MM.1S (cell line): ENCODE data around the gene B9D2.

Experiments used
- DNase-seq: peaks from one replicate; pipeline ENCODE4 v3.0.0-alpha.2; 2015
- H2AFZ ChIP-seq: fragments of 300-600 bp; sonication (generic); 2 replicates; pipeline ENCODE4 v1.6.0; 2016; ENCODE audit warnings: antibody characterized with exemption, low read length
- H3F3A ChIP-seq: fragments of 300-600 bp; sonication (generic); 2 replicates; pipeline ENCODE4 v1.6.1; 2016; ENCODE audit warnings: mild to moderate bottlenecking, antibody characterized with exemption, low read length, moderate library complexity, mixed read lengths; ENCODE audit not compliant: insufficient read depth
- H3K27ac ChIP-seq: fragments of 300-600 bp; sonication (generic); 2 replicates; pipeline ENCODE4 v1.5.1; 2016; ENCODE audit warnings: mild to moderate bottlenecking, low read length
- H3K27me3 ChIP-seq: fragments of 300-600 bp; sonication (generic); replicated peaks from 2 replicates; pipeline ENCODE4 v1.6.0; 2016; ENCODE audit warnings: low read length; ENCODE audit not compliant: insufficient read depth
- H3K36me3 ChIP-seq: fragments of 300-600 bp; sonication (generic); replicated peaks from 2 replicates; pipeline ENCODE4 v1.6.1; 2016; ENCODE audit warnings: mild to moderate bottlenecking, low read length, mixed read lengths; ENCODE audit not compliant: insufficient read depth
- H3K4me1 ChIP-seq: fragments of 300-600 bp; sonication (generic); 2 replicates; pipeline ENCODE4 v1.6.1; 2016; ENCODE audit warnings: low read length, mixed read lengths
- H3K4me2 ChIP-seq: fragments of 300-600 bp; sonication (generic); 2 replicates; pipeline ENCODE4 v1.6.0; 2016; ENCODE audit warnings: low read depth, low read length
- H3K4me3 ChIP-seq: fragments of 300-600 bp; sonication (generic); 2 replicates; pipeline ENCODE4 v1.5.1; 2016; ENCODE audit warnings: low read length, mixed read lengths
- H3K79me2 ChIP-seq: fragments of 300-600 bp; sonication (generic); 2 replicates; pipeline ENCODE4 v1.6.1; 2016; ENCODE audit warnings: mixed run types, low read length, mixed read lengths
- H3K9ac ChIP-seq: fragments of 300-600 bp; sonication (generic); 2 replicates; pipeline ENCODE4 v1.6.1; 2016; ENCODE audit warnings: low read length, mixed read lengths
- H3K9me2 ChIP-seq: fragments of 300-600 bp; sonication (generic); replicated peaks from 2 replicates; pipeline ENCODE4 v1.6.1; 2016; ENCODE audit warnings: mild to moderate bottlenecking, low read length, mixed read lengths; ENCODE audit not compliant: insufficient read depth
- H3K9me3 ChIP-seq: fragments of 300-600 bp; sonication (generic); replicated peaks from 2 replicates; pipeline ENCODE4 v1.6.1; 2016; ENCODE audit warnings: mild to moderate bottlenecking, low read length, mixed read lengths; ENCODE audit not compliant: insufficient read depth
- H4K20me1 ChIP-seq: fragments of 300-600 bp; sonication (generic); 2 replicates; pipeline ENCODE4 v1.6.1; 2016; ENCODE audit warnings: mild to moderate bottlenecking, low read length, moderate library complexity, mixed read lengths; ENCODE audit not compliant: insufficient read depth
- EZH2 ChIP-seq: fragments of 300-600 bp; sonication (generic); optimal IDR thresholded peaks from 2 replicates; pipeline ENCODE3; 2017; ENCODE audit warnings: low read depth, mild to moderate bottlenecking, antibody characterized with exemption, low read length, mixed read lengths
- EZH2phosphoT487 ChIP-seq: fragments of 300-600 bp; sonication (generic); IDR thresholded peaks from 2 replicates; pipeline ENCODE4 v1.6.1; 2018; ENCODE audit warnings: antibody characterized with exemption, low read length
- TF ChIP-seq, protein P1 (sequence below): fragments of 300-600 bp; sonication (generic); IDR thresholded peaks from 2 replicates; pipeline ENCODE4 v1.5.1; 2016; ENCODE audit warnings: antibody characterized with exemption, low read length, mixed read lengths

The B9D2 gene

DNA sequence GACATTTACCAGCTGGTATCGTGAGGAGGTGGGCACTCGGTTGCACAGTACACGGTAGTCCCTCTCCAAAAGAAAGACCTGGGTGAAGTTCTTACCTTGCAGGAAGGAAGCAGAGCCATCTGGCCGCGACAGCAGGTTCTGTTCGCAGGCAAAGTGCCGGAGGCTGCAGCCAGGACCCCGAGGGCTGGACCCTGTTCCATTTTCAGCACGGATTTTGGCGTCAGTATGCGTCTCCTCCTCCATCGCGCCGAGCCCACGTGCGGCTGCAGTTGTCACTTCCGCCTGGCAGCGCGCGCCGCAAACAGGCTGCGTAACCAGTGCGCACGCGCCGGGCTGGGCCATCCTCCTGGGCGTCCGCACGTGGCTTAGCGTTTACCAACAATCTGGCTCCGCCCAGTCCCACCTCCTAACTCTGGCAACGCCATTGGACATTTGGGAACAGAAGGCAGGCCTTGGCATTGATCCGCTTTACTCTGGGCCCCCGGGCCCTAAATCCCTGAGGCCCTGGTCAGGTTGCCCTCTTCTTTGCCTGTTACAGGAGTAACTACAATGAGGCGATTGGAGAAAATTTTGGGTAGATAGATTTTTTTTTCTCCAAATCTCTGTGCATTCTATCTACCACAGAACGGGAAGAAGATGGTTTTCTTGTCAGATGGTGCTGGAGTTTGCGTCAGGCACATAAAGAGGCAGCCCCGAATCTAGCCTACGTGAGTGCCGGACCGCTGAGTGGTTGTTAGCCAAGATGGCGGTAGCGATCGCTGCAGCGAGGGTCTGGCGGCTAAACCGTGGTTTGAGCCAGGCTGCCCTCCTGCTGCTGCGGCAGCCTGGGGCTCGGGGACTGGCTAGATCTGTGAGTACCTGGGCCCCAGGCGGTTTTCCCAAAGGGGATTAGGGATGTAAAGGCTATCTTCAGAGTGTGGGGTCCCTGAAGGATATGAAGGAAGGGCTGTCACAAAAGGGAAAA, 33.4 kb upstream of the B9D2 start, which contains the start of the genes BCKDHA and EXOSC5:
BCKDHA (plus strand) TSS at position 733 of the 964 bp plus-strand sequence; CDS start at position 743, 10 bp downstream.
EXOSC5 (minus strand) TSS at position 274 of the 964 bp plus-strand sequence; CDS start at position 243, 31 bp downstream.
- Histone ChIP-seq H3K4me2 (peak within 1 kb of the TSS; percentile 98), H3K9me3 (no peaks in the 10 kb centered on the region), H3K36me3 (no peaks in the 10 kb centered on the region), H3K4me1 (peaks cover 14% of the 10 kb centered on the region), H3K9ac (peak within 1 kb of the TSS; percentile 98), H3K79me2 (peaks cover 61% of the 10 kb centered on the region), H3K4me3 (peak within 1 kb of the TSS; percentile 98), H3K9me2 (no peaks in the 10 kb centered on the region), H4K20me1 (no peaks in the 10 kb centered on the region), H3F3A (no peaks in the 10 kb centered on the region), H3K27ac (peak within 1 kb of the TSS; percentile 77), H3K27me3 (no peaks in the 10 kb centered on the region), H2AFZ (peak within 1 kb of the TSS; percentile 69)
- peak; percentile 100 for DNase-seq
- TF ChIP-seq, protein P1, sequence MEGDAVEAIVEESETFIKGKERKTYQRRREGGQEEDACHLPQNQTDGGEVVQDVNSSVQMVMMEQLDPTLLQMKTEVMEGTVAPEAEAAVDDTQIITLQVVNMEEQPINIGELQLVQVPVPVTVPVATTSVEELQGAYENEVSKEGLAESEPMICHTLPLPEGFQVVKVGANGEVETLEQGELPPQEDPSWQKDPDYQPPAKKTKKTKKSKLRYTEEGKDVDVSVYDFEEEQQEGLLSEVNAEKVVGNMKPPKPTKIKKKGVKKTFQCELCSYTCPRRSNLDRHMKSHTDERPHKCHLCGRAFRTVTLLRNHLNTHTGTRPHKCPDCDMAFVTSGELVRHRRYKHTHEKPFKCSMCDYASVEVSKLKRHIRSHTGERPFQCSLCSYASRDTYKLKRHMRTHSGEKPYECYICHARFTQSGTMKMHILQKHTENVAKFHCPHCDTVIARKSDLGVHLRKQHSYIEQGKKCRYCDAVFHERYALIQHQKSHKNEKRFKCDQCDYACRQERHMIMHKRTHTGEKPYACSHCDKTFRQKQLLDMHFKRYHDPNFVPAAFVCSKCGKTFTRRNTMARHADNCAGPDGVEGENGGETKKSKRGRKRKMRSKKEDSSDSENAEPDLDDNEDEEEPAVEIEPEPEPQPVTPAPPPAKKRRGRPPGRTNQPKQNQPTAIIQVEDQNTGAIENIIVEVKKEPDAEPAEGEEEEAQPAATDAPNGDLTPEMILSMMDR: no peak
- no peak for TF ChIP-seq EZH2phosphoT487
- TF ChIP-seq EZH2: no peak

- peaks cover 14% of the 10 kb centered on the region for H3K4me1 ChIP-seq
- peak overlapping the region; percentile 63; the same call in 1 of the 2 replicates for H3K4me2 ChIP-seq
- no peak for TF ChIP-seq EZH2
- H3K9me3 ChIP-seq: no peaks in the 10 kb centered on the region
- H3K9ac ChIP-seq: no peak overlapping the region
- peaks cover 61% of the 10 kb centered on the region for H3K79me2 ChIP-seq
- no peaks in the 10 kb centered on the region for H3F3A ChIP-seq
- no peak overlapping the region for H3K27ac ChIP-seq
- H2AFZ ChIP-seq: no peak overlapping the region
- no peaks in the 10 kb centered on the region for H3K27me3 ChIP-seq
- no peak for DNase-seq
- no peaks in the 10 kb centered on the region for H3K36me3 ChIP-seq
- no peaks in the 10 kb centered on the region for H4K20me1 ChIP-seq
- H3K9me2 ChIP-seq: no peaks in the 10 kb centered on the region
- H3K4me3 ChIP-seq: no peak overlapping the region
Observed at GRCh38 chr19:41395355-41395754, 31.4 kb upstream of the B9D2 start.

- no peak for DNase-seq
- Histone ChIP-seq H3K36me3 (no peaks in the 10 kb centered on the region), H3K79me2 (peaks cover 41% of the 10 kb centered on the region), H3F3A (no peaks in the 10 kb centered on the region), H3K27me3 (no peaks in the 10 kb centered on the region), H3K4me2 (no peak overlapping the region), H4K20me1 (no peaks in the 10 kb centered on the region), H2AFZ (no peak overlapping the region), H3K4me3 (no peak overlapping the region), H3K27ac (no peak overlapping the region), H3K9me3 (no peaks in the 10 kb centered on the region), H3K9me2 (no peaks in the 10 kb centered on the region), H3K4me1 (peaks cover 4% of the 10 kb centered on the region; the same call in 1 of the 2 replicates), H3K9ac (no peak overlapping the region)
- TF ChIP-seq, protein P1: no peak
- TF ChIP-seq EZH2 (no peak), EZH2phosphoT487 (no peak)
Observed at GRCh38 chr19:41392775-41393174, 28.8 kb upstream of the B9D2 start.
